SK-N-SH (cell line): ENCODE data around the gene TROAP. TPM values are rescaled to one million over a fixed set of nuclear protein-coding genes. Genes with fewer than 3 reads are reported as not detected.

Experiments
- CTCF ChIA-PET: fragments of 300-600, 350-600 bp; formaldehyde crosslinking; extraction: SDS; loops from one replicate; lab custom pipeline; 2021; lab: Yijun Ruan, JAX
- POLR2A ChIA-PET: fragments of 350-600 bp; sonication (Branson Sonifier 250); formaldehyde crosslinking; extraction: SDS; loops from one replicate; lab custom pipeline; 2020; ENCODE audit warnings: antibody characterized with exemption, inconsistent platforms; lab: Yijun Ruan, JAX
- DNase-seq: peaks from one replicate; pipeline ENCODE4 v3.0.0; 2012
- H2AFZ ChIP-seq: fragments of 200-600 bp; sonication (generic); 2 replicates; pipeline ENCODE4 v1.8.1; 2016; ENCODE audit warnings: antibody characterized with exemption, mild to moderate bottlenecking, low read depth
- H3F3A ChIP-seq: fragments of 200-600 bp; sonication (generic); replicated peaks from 2 replicates; pipeline ENCODE3; 2016; ENCODE audit warnings: antibody characterized with exemption, mild to moderate bottlenecking; ENCODE audit not compliant: insufficient read depth
- H3K27ac ChIP-seq, 2 experiments: fragments of 200-500 bp in 1 of 2; fragments of 200-600 bp in 1 of 2; sonication (Bioruptor generic) in 1 of 2; sonication (generic), shearing (Covaris generic) in 1 of 2; 2 replicates each; pipeline versions ENCODE4 v1.5.1 to v1.6.1; 2014 to 2016; ENCODE audit warnings: low read depth in 2 of 2, inconsistent platforms in 1 of 2, low read length in 1 of 2, mild to moderate bottlenecking in 1 of 2, mixed read lengths in 1 of 2
- H3K27me3 ChIP-seq: fragments of 200-600 bp; sonication (generic), shearing (Covaris generic); 2 replicates; pipeline ENCODE4 v1.6.1; 2016; ENCODE audit warnings: mixed run types; ENCODE audit not compliant: insufficient read depth
- H3K36me3 ChIP-seq, 2 experiments: fragments of 200-500 bp in 1 of 2; fragments of 200-600 bp in 1 of 2; sonication (Bioruptor generic) in 1 of 2; sonication (generic) in 1 of 2; replicated peaks in 1 of 2; 2 replicates each; pipeline versions ENCODE3 to v1.5.1; 2014 to 2016; ENCODE audit warnings: low read length in 1 of 2, mild to moderate bottlenecking in 1 of 2; ENCODE audit not compliant: insufficient read depth in 2 of 2, control insufficient read depth in 1 of 2
- H3K4me1 ChIP-seq, 2 experiments: fragments of 200-500 bp in 1 of 2; fragments of 200-600 bp in 1 of 2; sonication (Bioruptor generic) in 1 of 2; sonication (generic), shearing (Covaris generic) in 1 of 2; 2 replicates each; pipeline versions ENCODE4 v1.5.1 to v1.6.1; 2014 to 2016; ENCODE audit warnings: low read depth in 1 of 2, low read length in 1 of 2, mixed run types in 1 of 2; ENCODE audit not compliant: insufficient read depth in 2 of 2, control insufficient read depth in 1 of 2
- H3K4me2 ChIP-seq: fragments of 200-600 bp; sonication (generic), shearing (Covaris generic); 2 replicates; pipeline ENCODE4 v1.6.1; 2017; ENCODE audit warnings: mixed run types
- H3K4me3 ChIP-seq, 2 experiments: fragments of 200-500 bp in 1 of 2; fragments of 200-600 bp in 1 of 2; sonication (Bioruptor generic) in 1 of 2; sonication (generic), shearing (Covaris generic) in 1 of 2; 2 replicates each; pipeline versions ENCODE4 v1.5.1 to v1.8.1; 2014 to 2016; ENCODE audit warnings: low read depth in 2 of 2, inconsistent platforms in 1 of 2, low read length in 1 of 2, mild to moderate bottlenecking in 1 of 2, mixed read lengths in 1 of 2, moderate library complexity in 1 of 2
- H3K79me2 ChIP-seq: fragments of 200-600 bp; sonication (generic); 2 replicates; pipeline ENCODE4 v1.8.1; 2017; ENCODE audit warnings: mild to moderate bottlenecking; ENCODE audit not compliant: insufficient read depth
- H3K9ac ChIP-seq: fragments of 200-600 bp; sonication (generic); 2 replicates; pipeline ENCODE4 v1.6.1; 2017; ENCODE audit warnings: mixed run types
- H3K9me2 ChIP-seq: fragments of 200-600 bp; sonication (generic); 2 replicates; pipeline ENCODE4 v1.6.1; 2017; ENCODE audit warnings: mixed run types
- H3K9me3 ChIP-seq: fragments of 200-600 bp; sonication (generic); 2 replicates; pipeline ENCODE4 v1.6.1; 2017; ENCODE audit warnings: mixed run types, mild to moderate bottlenecking, moderate library complexity
- H4K20me1 ChIP-seq: fragments of 200-600 bp; sonication (generic); 2 replicates; pipeline ENCODE4 v1.6.1; 2017; ENCODE audit warnings: mild to moderate bottlenecking, mixed run types; ENCODE audit not compliant: insufficient read depth
- CHD2 ChIP-seq: fragments of 150-350 bp; IDR thresholded peaks from 2 replicates; pipeline ENCODE4 v1.6.1; 2018; ENCODE audit warnings: low read length; ENCODE audit not compliant: partially characterized antibody
- EZH2phosphoT487 ChIP-seq: fragments of 200-600 bp; sonication (generic); IDR thresholded peaks from 2 replicates; pipeline ENCODE4 v1.6.1; 2017; ENCODE audit warnings: low read depth, mixed run types, mild to moderate bottlenecking, antibody characterized with exemption, moderate library complexity, borderline replicate concordance
- GABPA ChIP-seq: IDR thresholded peaks from 2 replicates; pipeline ENCODE4 v1.4.0; 2012; ENCODE audit warnings: low read depth, mild to moderate bottlenecking
- GATA2 ChIP-seq: sonication (generic); formaldehyde crosslinking; IDR thresholded peaks from 2 replicates; pipeline ENCODE4 v1.5.0; 2020; ENCODE audit warnings: mild to moderate bottlenecking, missing genetic modification reagents
- NFIC ChIP-seq: IDR thresholded peaks from 2 replicates; pipeline ENCODE4 v1.4.0; 2012; ENCODE audit warnings: borderline replicate concordance
- POLR2AphosphoS5 ChIP-seq: IDR thresholded peaks from 2 replicates; pipeline ENCODE4 v1.6.1; 2012; ENCODE audit warnings: low read depth, low read length
- RCOR1 ChIP-seq: fragments of 150-350 bp; IDR thresholded peaks from 2 replicates; pipeline ENCODE4 v1.6.1; 2017; ENCODE audit warnings: antibody characterized with exemption, low read length
- SMC3 ChIP-seq: IDR thresholded peaks from 2 replicates; pipeline ENCODE4 v1.6.1; 2012; ENCODE audit warnings: low read depth, low read length, improper control_type of control experiment
- TAF1 ChIP-seq: IDR thresholded peaks from 2 replicates; pipeline ENCODE4 v1.6.1; 2012; ENCODE audit warnings: low read depth, mild to moderate bottlenecking, low read length, moderate library complexity, borderline replicate concordance
- TCF12 ChIP-seq: IDR thresholded peaks from 2 replicates; pipeline ENCODE4 v1.4.0; 2012
- YY1 ChIP-seq: IDR thresholded peaks from 2 replicates; pipeline ENCODE4 v1.4.0; 2012; ENCODE audit warnings: low read depth, mild to moderate bottlenecking
- WGBS: methylation state at CpG from one replicate; pipeline ENCODE4 v1.1.6; 2017; ENCODE audit warnings: low lambda C conversion rate; 5-methylcytosine and 5-hydroxymethylcytosine counted together
- polyA plus RNA-seq, 3 experiments: library from polyadenylated mRNA; depleted of rRNA; stranded (reverse); fragments of >200 nt; gene quantifications; 2 replicates each; pipeline ENCODE4 v1.2.3, GENCODE V29; 2012
- TF ChIP-seq, protein P1 (sequence below): fragments of 200-600 bp; sonication (generic); IDR thresholded peaks from 2 replicates; pipeline ENCODE4 v1.6.1; 2017; ENCODE audit warnings: antibody characterized with exemption, mild to moderate bottlenecking, moderate library complexity
- TF ChIP-seq, protein P2 (sequence below): IDR thresholded peaks from 2 replicates; pipeline ENCODE4 v1.4.0; 2012; ENCODE audit warnings: low read depth
- TF ChIP-seq, protein P3 (sequence below): fragments of 150-350 bp; IDR thresholded peaks from 2 replicates; pipeline ENCODE4 v1.6.1; 2017; ENCODE audit warnings: antibody characterized with exemption, low read length, low read depth, borderline replicate concordance
- TF ChIP-seq, protein P4 (sequence below): IDR thresholded peaks from 2 replicates; pipeline ENCODE4; 2012
- TF ChIP-seq, protein P5 (sequence below): fragments of 150-350 bp; IDR thresholded peaks from 2 replicates; pipeline ENCODE4 v1.6.1; 2016; ENCODE audit warnings: mild to moderate bottlenecking, low read depth, low read length

The TROAP gene
- polyA plus RNA-seq, 1 of the 3 experiments (the other 2 are of a cell fraction): 26.2 TPM

DNA sequence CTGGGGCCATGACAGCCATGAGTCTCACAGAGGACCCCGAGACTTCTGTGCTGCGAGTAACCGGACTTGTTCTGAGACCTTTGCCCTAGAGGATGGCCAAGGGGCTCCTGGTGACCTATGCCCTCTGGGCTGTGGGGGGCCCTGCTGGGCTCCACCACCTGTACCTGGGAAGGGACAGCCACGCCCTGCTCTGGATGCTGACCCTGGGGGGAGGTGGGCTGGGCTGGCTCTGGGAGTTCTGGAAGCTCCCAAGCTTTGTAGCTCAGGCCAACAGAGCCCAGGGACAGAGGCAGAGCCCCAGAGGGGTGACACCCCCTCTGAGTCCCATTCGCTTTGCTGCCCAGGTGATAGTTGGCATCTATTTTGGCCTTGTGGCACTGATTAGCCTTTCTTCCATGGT, 25.7 kb downstream of the TROAP start:
- H3K36me3 ChIP-seq: no peaks in the 10 kb centered on the region
- H4K20me1 ChIP-seq: no peaks in the 10 kb centered on the region
- POLR2A ChIA-PET: no interaction called here
- H3K4me1 ChIP-seq: peaks cover 15 to 27% of the 10 kb centered on the region in 2 experiments; a peak in 2 of 4 replicates
- no peaks in the 10 kb centered on the region for H3K9me2 ChIP-seq
- H3K4me2 ChIP-seq: peak overlapping the region; percentile 58; the same call in 1 of the 2 replicates
- TF ChIP-seq EZH2phosphoT487 (no peak), RCOR1 (no peak), TAF1 (no peak), NFIC (no peak), CHD2 (no peak), POLR2AphosphoS5 (no peak)
- TF ChIP-seq, protein P1, sequence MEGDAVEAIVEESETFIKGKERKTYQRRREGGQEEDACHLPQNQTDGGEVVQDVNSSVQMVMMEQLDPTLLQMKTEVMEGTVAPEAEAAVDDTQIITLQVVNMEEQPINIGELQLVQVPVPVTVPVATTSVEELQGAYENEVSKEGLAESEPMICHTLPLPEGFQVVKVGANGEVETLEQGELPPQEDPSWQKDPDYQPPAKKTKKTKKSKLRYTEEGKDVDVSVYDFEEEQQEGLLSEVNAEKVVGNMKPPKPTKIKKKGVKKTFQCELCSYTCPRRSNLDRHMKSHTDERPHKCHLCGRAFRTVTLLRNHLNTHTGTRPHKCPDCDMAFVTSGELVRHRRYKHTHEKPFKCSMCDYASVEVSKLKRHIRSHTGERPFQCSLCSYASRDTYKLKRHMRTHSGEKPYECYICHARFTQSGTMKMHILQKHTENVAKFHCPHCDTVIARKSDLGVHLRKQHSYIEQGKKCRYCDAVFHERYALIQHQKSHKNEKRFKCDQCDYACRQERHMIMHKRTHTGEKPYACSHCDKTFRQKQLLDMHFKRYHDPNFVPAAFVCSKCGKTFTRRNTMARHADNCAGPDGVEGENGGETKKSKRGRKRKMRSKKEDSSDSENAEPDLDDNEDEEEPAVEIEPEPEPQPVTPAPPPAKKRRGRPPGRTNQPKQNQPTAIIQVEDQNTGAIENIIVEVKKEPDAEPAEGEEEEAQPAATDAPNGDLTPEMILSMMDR: no peak
- TF ChIP-seq, protein P2, sequence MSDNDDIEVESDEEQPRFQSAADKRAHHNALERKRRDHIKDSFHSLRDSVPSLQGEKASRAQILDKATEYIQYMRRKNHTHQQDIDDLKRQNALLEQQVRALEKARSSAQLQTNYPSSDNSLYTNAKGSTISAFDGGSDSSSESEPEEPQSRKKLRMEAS: no peak
- TF ChIP-seq, protein P3, sequence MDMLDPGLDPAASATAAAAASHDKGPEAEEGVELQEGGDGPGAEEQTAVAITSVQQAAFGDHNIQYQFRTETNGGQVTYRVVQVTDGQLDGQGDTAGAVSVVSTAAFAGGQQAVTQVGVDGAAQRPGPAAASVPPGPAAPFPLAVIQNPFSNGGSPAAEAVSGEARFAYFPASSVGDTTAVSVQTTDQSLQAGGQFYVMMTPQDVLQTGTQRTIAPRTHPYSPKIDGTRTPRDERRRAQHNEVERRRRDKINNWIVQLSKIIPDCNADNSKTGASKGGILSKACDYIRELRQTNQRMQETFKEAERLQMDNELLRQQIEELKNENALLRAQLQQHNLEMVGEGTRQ: no peak
- WGBS: 95% methylated on average over 3 of the region's 5 CpGs
- no peak for DNase-seq
- peaks cover 5% of the 10 kb centered on the region; the same call in 1 of the 2 replicates for H3K27me3 ChIP-seq
- H3K4me3 ChIP-seq: no peak overlapping the region
- no peak overlapping the region for H3K9ac ChIP-seq
- CTCF ChIA-PET: interaction anchor here (1.3 to 10.6 kb wide), 12 partner anchors 10 to 233 kb away, joined by 3 to 256 read pairs (median 25); partner anchors contain the start of genes C1QL4 and PRPH
- peaks cover 5% of the 10 kb centered on the region for H3F3A ChIP-seq
- H3K79me2 ChIP-seq: no peaks in the 10 kb centered on the region
- H3K27ac ChIP-seq: no peak overlapping the region
- H3K9me3 ChIP-seq: no peaks in the 10 kb centered on the region
- H2AFZ ChIP-seq: no peak overlapping the region

DNA sequence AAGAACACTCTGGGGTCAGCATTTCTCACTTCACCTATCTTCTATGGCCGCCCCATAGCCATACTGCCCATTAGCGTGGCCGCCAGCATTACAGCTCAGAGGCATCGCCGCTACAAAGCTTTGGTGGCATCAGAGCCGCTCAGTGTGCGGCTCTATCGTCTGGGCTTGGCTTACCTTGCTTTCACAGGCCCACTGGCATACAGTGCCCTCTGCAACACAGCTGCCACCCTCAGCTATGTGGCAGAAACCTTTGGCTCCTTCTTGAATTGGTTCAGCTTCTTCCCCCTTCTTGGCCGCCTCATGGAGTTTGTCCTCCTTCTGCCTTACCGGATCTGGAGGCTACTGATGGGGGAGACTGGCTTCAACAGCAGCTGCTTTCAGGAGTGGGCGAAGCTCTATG, 26.2 kb downstream of the TROAP start:
- Histone ChIP-seq H3K27ac (no peak overlapping the region), H3K79me2 (no peaks in the 10 kb centered on the region), H3F3A (peaks cover 5% of the 10 kb centered on the region), H3K36me3 (no peaks in the 10 kb centered on the region), H3K4me1 (peaks cover 15 to 27% of the 10 kb centered on the region in 2 experiments; a peak in 2 of 4 replicates), H3K9me3 (no peaks in the 10 kb centered on the region), H3K4me2 (no peak overlapping the region), H3K9me2 (no peaks in the 10 kb centered on the region), H2AFZ (no peak overlapping the region), H3K4me3 (no peak overlapping the region), H3K9ac (no peak overlapping the region), H3K27me3 (peaks cover 5% of the 10 kb centered on the region; the same call in 1 of the 2 replicates), H4K20me1 (no peaks in the 10 kb centered on the region)
- TF ChIP-seq, protein P4, sequence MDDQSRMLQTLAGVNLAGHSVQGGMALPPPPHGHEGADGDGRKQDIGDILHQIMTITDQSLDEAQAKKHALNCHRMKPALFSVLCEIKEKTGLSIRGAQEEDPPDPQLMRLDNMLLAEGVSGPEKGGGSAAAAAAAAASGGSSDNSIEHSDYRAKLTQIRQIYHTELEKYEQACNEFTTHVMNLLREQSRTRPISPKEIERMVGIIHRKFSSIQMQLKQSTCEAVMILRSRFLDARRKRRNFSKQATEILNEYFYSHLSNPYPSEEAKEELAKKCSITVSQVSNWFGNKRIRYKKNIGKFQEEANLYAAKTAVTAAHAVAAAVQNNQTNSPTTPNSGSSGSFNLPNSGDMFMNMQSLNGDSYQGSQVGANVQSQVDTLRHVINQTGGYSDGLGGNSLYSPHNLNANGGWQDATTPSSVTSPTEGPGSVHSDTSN: no peak
- TF ChIP-seq SMC3: no peak
- no peak for TF ChIP-seq GABPA
- no peak for TF ChIP-seq NFIC
- TF ChIP-seq, protein P5, sequence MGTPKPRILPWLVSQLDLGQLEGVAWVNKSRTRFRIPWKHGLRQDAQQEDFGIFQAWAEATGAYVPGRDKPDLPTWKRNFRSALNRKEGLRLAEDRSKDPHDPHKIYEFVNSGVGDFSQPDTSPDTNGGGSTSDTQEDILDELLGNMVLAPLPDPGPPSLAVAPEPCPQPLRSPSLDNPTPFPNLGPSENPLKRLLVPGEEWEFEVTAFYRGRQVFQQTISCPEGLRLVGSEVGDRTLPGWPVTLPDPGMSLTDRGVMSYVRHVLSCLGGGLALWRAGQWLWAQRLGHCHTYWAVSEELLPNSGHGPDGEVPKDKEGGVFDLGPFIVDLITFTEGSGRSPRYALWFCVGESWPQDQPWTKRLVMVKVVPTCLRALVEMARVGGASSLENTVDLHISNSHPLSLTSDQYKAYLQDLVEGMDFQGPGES: no peak
- no peak for TF ChIP-seq GATA2 (CRISPR knock-in tag)
- TF ChIP-seq EZH2phosphoT487: no peak
- TF ChIP-seq, protein P1: no peak
- no peak for TF ChIP-seq YY1
- TF ChIP-seq POLR2AphosphoS5: no peak
- TF ChIP-seq TCF12: no peak
- TF ChIP-seq, protein P2: no peak
- 98% methylated on average over 10 of the region's 11 CpGs for WGBS
- DNase-seq: no peak
- CTCF ChIA-PET: interaction anchor here (1.4 to 10.6 kb wide), 8 partner anchors 10 to 233 kb away, joined by 3 to 256 read pairs (median 44); partner anchors contain the start of genes C1QL4 and PRPH
- POLR2A ChIA-PET: no interaction called here
